ENCODE results near the gene GYPC. TPM values are rescaled to one million over a fixed set of nuclear protein-coding genes. Genes with fewer than 3 reads are reported as not detected.
"Not testable (repeated sequence)": the region's sequence is repeated elsewhere in the genome, so short reads cannot be mapped to it uniquely, and the experiment has no call there.

The GYPC gene
- total RNA-seq, 1 experiment from 2014 or later = 0.75 TPM

DNA sequence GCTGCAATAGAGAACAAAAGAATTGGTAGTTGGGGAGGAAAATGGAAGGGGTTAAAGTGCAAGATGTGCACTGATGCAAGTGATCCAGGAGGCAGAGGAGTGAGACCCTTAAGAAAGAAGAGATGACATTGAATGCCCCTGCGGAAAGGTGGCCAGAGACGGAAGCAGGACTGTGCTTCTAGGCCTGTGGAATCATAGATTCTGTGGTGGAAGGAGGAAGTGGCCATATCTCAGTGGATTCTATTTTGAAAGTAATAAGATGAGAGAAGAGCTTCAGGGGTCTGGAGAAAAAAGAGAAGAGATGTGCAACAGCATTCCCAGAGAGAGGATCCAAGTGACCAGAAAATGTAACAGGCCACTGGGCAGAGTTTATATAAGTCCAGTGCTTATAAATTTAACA is 18.6 kb upstream of the GYPC start:
- TF ChIP-seq EZH2 (IDR thresholded peaks at IDR 0.05; ENCODE audit: borderline replicate concordance, low read depth, low read length, poor library complexity, severe bottlenecking) = no peak
- TF ChIP-seq, protein P1, sequence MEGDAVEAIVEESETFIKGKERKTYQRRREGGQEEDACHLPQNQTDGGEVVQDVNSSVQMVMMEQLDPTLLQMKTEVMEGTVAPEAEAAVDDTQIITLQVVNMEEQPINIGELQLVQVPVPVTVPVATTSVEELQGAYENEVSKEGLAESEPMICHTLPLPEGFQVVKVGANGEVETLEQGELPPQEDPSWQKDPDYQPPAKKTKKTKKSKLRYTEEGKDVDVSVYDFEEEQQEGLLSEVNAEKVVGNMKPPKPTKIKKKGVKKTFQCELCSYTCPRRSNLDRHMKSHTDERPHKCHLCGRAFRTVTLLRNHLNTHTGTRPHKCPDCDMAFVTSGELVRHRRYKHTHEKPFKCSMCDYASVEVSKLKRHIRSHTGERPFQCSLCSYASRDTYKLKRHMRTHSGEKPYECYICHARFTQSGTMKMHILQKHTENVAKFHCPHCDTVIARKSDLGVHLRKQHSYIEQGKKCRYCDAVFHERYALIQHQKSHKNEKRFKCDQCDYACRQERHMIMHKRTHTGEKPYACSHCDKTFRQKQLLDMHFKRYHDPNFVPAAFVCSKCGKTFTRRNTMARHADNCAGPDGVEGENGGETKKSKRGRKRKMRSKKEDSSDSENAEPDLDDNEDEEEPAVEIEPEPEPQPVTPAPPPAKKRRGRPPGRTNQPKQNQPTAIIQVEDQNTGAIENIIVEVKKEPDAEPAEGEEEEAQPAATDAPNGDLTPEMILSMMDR (conservative IDR thresholded peaks at IDR 0.05; ENCODE audit: low read depth, low read length) = no peak
- BruUV-seq (replicated peaks) = no TSS peak
- H3K36me3 ChIP-seq (ENCODE audit: insufficient read depth, low read length, poor library complexity, severe bottlenecking) = no peaks in the 10 kb centered on the region
- H3K27ac ChIP-seq (ENCODE audit: low read depth, low read length, poor library complexity, severe bottlenecking) = no peak overlapping the region
- intact Hi-C loops (cut with micrococcal nuclease; ENCODE audit: unreplicated experiment) = no loop called here
- H3K27me3 ChIP-seq (replicated peaks; ENCODE audit: insufficient read depth, low read depth, low read length, poor library complexity) = no peaks in the 10 kb centered on the region
- no peak overlapping the region for H3K4me3 ChIP-seq (ENCODE audit: low read depth, low read length, poor library complexity, severe bottlenecking)
- H3K4me1 ChIP-seq (ENCODE audit: insufficient read depth, low read length, poor library complexity, severe bottlenecking) = no peaks in the 10 kb centered on the region
- ChIA-PET POLR2A (ENCODE audit: low non-redundant PET) (no interaction called here), CTCF (no interaction called here)
- no peaks in the 10 kb centered on the region for H3K9me3 ChIP-seq (ENCODE audit: low read depth, low read length, poor library complexity, severe bottlenecking)
- DNase-seq (ENCODE audit: low spot score) = no peak

DNA sequence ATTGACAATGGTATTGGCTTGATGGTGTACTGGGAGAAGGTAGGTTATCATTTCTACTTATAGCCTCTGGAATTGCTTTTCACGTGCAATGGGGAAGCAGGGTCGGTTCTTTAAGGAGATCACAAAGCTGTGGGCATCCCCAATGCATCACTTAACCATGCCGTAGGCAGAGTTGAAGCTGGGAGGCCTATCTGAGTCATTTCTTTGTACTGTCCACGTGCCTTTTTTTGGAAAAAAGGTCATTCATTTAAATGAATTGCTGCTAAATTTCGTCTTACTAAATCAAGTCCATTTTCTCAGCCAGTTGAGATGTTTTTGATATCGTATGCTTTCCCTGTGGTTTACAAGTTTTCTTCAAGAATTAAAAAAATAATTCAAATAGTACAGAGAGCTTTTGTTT is 17.2 kb upstream of the GYPC start:
- Histone ChIP-seq H3K9me3 (ENCODE audit: low read depth, low read length, poor library complexity, severe bottlenecking) (no peaks in the 10 kb centered on the region), H3K4me3 (ENCODE audit: low read depth, low read length, poor library complexity, severe bottlenecking) (no peak overlapping the region), H3K4me1 (ENCODE audit: insufficient read depth, low read length, poor library complexity, severe bottlenecking) (no peaks in the 10 kb centered on the region), H3K36me3 (ENCODE audit: insufficient read depth, low read length, poor library complexity, severe bottlenecking) (no peaks in the 10 kb centered on the region), H3K27me3 (replicated peaks; ENCODE audit: insufficient read depth, low read depth, low read length, poor library complexity) (no peaks in the 10 kb centered on the region), H3K27ac (ENCODE audit: low read depth, low read length, poor library complexity, severe bottlenecking) (no peak overlapping the region)
- intact Hi-C loops (cut with micrococcal nuclease; ENCODE audit: unreplicated experiment) = no loop called here
- CTCF ChIA-PET = interaction anchor here (0.6 kb wide), 1 partner anchor 16 kb away, joined by 8 read pairs; no protein-coding TSS in a partner anchor
- POLR2A ChIA-PET (ENCODE audit: low non-redundant PET) = no interaction called here
- TF ChIP-seq EZH2 (IDR thresholded peaks at IDR 0.05; ENCODE audit: borderline replicate concordance, low read depth, low read length, poor library complexity, severe bottlenecking) = no peak
- TF ChIP-seq, protein P1 (conservative IDR thresholded peaks at IDR 0.05; ENCODE audit: low read depth, low read length) = no peak
- no peak for DNase-seq (ENCODE audit: low spot score)
- no TSS peak for BruUV-seq (replicated peaks)

DNA sequence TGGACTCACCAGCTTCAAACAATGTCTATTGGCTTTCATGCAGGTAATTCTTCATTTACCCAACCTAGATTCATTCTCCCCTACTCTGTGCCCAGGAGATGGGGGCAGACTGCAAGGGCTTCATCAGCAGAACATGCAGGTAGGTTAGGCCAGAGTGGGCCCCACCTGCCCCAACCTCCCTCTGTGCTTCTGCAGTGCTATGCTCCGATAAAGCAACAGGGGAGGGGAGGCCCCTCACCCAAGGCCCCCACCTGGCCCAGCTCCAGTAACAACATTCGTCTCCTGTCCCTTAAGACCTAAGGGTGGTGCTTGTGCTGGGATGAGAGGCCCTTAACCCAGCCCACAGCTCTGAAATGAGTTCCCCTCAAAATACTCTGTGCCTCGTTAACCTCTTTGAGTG is 16.7 kb upstream of the GYPC start:
- Histone ChIP-seq H3K4me1 (ENCODE audit: insufficient read depth, low read length, poor library complexity, severe bottlenecking) (no peaks in the 10 kb centered on the region), H3K27ac (ENCODE audit: low read depth, low read length, poor library complexity, severe bottlenecking) (no peak overlapping the region), H3K36me3 (ENCODE audit: insufficient read depth, low read length, poor library complexity, severe bottlenecking) (no peaks in the 10 kb centered on the region), H3K9me3 (ENCODE audit: low read depth, low read length, poor library complexity, severe bottlenecking) (no peaks in the 10 kb centered on the region), H3K27me3 (replicated peaks; ENCODE audit: insufficient read depth, low read depth, low read length, poor library complexity) (no peaks in the 10 kb centered on the region), H3K4me3 (ENCODE audit: low read depth, low read length, poor library complexity, severe bottlenecking) (no peak overlapping the region)
- BruUV-seq (replicated peaks) = no TSS peak
- TF ChIP-seq, protein P1 (conservative IDR thresholded peaks at IDR 0.05; ENCODE audit: low read depth, low read length) = no peak
- TF ChIP-seq EZH2 (IDR thresholded peaks at IDR 0.05; ENCODE audit: borderline replicate concordance, low read depth, low read length, poor library complexity, severe bottlenecking) = no peak
- no peak for DNase-seq (ENCODE audit: low spot score)
- ChIA-PET CTCF (interaction anchor here (0.6 kb wide), 1 partner anchor 16 kb away, joined by 8 read pairs; no protein-coding TSS in a partner anchor), POLR2A (ENCODE audit: low non-redundant PET) (no interaction called here)
- intact Hi-C loops (cut with micrococcal nuclease; ENCODE audit: unreplicated experiment) = no loop called here

DNA sequence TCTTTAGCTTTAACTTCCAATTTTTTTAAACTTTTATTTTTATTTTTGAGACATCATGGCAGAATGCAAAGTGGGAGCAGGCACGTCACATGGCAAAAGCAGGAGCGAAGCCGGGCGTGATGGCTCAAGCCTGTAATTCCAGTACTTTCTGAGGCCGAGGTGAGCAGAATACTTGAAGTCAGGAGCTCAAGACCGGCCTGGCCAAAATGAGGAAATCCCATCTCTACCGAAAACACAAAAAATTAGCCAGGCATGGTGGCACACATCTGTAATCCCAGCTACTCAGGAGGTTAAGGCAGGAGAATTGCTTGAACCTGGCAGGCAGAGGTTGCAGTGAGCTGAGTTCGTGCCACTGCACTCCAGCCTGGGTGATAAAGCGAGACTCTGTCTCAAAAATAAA is 14.7 kb upstream of the GYPC start:
- H3K36me3 ChIP-seq (ENCODE audit: insufficient read depth, low read length, poor library complexity, severe bottlenecking); H3K4me1 ChIP-seq (ENCODE audit: insufficient read depth, low read length, poor library complexity, severe bottlenecking); POLR2A ChIA-PET (ENCODE audit: low non-redundant PET); DNase-seq (ENCODE audit: low spot score); H3K4me3 ChIP-seq (ENCODE audit: low read depth, low read length, poor library complexity, severe bottlenecking); intact Hi-C loops (cut with micrococcal nuclease; ENCODE audit: unreplicated experiment); BruUV-seq (replicated peaks); H3K27ac ChIP-seq (ENCODE audit: low read depth, low read length, poor library complexity, severe bottlenecking); H3K9me3 ChIP-seq (ENCODE audit: low read depth, low read length, poor library complexity, severe bottlenecking); CTCF ChIA-PET; H3K27me3 ChIP-seq (replicated peaks; ENCODE audit: insufficient read depth, low read depth, low read length, poor library complexity): not testable (repeated sequence)

All from A673 (cell line).